GM12878 (cell line): ENCODE data around the gene RGSL1. TPM values are rescaled to one million over a fixed set of nuclear protein-coding genes. Genes with fewer than 3 reads are reported as not detected.
A peak's percentile ranks its signal among the peaks of the same experiment; 100 is the strongest.

Experiments
- ATAC-seq: fragments of 200-7000 bp; cut with Tn5 transposase; 3 replicates; pipeline ENCODE4 v1.9.1; 2020; ENCODE audit warnings: mild to moderate bottlenecking, moderate library complexity
- BruUV-seq: library from RNA; stranded (reverse); fragments of 400-500 nt; replicated peaks from 2 replicates; lab custom pipeline; 2021; lab: Mats Ljungman, UMichigan
- CTCF ChIA-PET: fragments of 300-600 bp; sonication (Branson Sonifier 250); formaldehyde crosslinking; extraction: SDS; loops from one replicate; lab custom pipeline; 2021; ENCODE audit warnings: inconsistent platforms; lab: Yijun Ruan, JAX
- POLR2A ChIA-PET: fragments of 350-600 bp; formaldehyde crosslinking; extraction: SDS; loops from one replicate; lab custom pipeline; 2021; ENCODE audit warnings: inconsistent platforms; lab: Charles Lee
- RAD21 ChIA-PET: fragments of 300-600 bp; sonication (Branson Sonifier 250); formaldehyde crosslinking; loops from one replicate; lab custom pipeline; 2023; ENCODE audit warnings: antibody characterized with exemption; ENCODE audit not compliant: unreplicated experiment; lab: Charles Lee
- SMC1A ChIA-PET: fragments of 300-600 bp; sonication (Branson Sonifier 250); formaldehyde crosslinking; loops from one replicate; lab custom pipeline; 2023; ENCODE audit not compliant: unreplicated experiment, uncharacterized antibody; lab: Charles Lee
- DNase-seq: peaks from one replicate; pipeline ENCODE4 v3.0.0-alpha.2; 2011; ENCODE audit warnings: low read depth, low spot score
- FAIRE-seq: peaks from 3 replicates; lab custom pipeline; 2011; peaks lifted over from hg19 to GRCh38; lab: Jason Lieb, UNC
- H2AFZ ChIP-seq: 2 replicates; pipeline ENCODE4 v1.6.0; 2011; ENCODE audit warnings: low read depth, low read length, control low read depth; ENCODE audit not compliant: control insufficient read depth
- H3K27ac ChIP-seq: 2 replicates; pipeline ENCODE4 v1.5.1; 2011; ENCODE audit warnings: control low read depth; ENCODE audit not compliant: control insufficient read depth, insufficient read depth
- H3K27me3 ChIP-seq, 2 experiments: replicated peaks in 1 of 2; 2 replicates each; pipeline versions ENCODE4 v1.6.0 to v1.6.1; 2011; ENCODE audit warnings: low read length in 1 of 2; ENCODE audit not compliant: control insufficient read depth in 2 of 2, insufficient read depth in 2 of 2
- H3K36me3 ChIP-seq, 2 experiments: 2 replicates each; pipeline ENCODE4 v1.5.1; 2011; ENCODE audit warnings: low read length in 1 of 2; ENCODE audit not compliant: control insufficient read depth in 2 of 2, insufficient read depth in 2 of 2
- H3K4me1 ChIP-seq: 2 replicates; pipeline ENCODE4 v1.6.1; 2011; ENCODE audit warnings: mild to moderate bottlenecking, low read length, moderate library complexity, mixed read lengths; ENCODE audit not compliant: control insufficient read depth, insufficient read depth
- H3K4me2 ChIP-seq: 2 replicates; pipeline ENCODE4 v1.6.0; 2011; ENCODE audit warnings: control low read depth; ENCODE audit not compliant: control insufficient read depth, insufficient read depth
- H3K4me3 ChIP-seq: fragments of 200-600 bp; sonication (generic); 2 replicates; pipeline ENCODE4 v1.5.1; 2016
- H3K79me2 ChIP-seq: 2 replicates; pipeline ENCODE4 v1.6.0; 2011; ENCODE audit warnings: low read length; ENCODE audit not compliant: control insufficient read depth, insufficient read depth
- H3K9ac ChIP-seq: 2 replicates; pipeline ENCODE4 v1.8.0; 2011; ENCODE audit warnings: low read length, control low read depth, mixed read lengths; ENCODE audit not compliant: control insufficient read depth, insufficient read depth
- H3K9me3 ChIP-seq: replicated peaks from 3 replicates; pipeline ENCODE4 v1.5.1; 2011; ENCODE audit warnings: mild to moderate bottlenecking, low read length; ENCODE audit not compliant: control insufficient read depth, insufficient read depth
- H4K20me1 ChIP-seq: 2 replicates; pipeline ENCODE4 v1.6.0; 2011; ENCODE audit not compliant: control insufficient read depth, insufficient read depth
- CHD2 ChIP-seq: IDR thresholded peaks from 2 replicates; pipeline ENCODE4 v1.6.1; 2011; ENCODE audit warnings: low read depth, low read length, improper control_type of control experiment, borderline replicate concordance
- HDAC2 ChIP-seq: fragments of 200-600 bp; sonication (generic); IDR thresholded peaks from 2 replicates; pipeline ENCODE4 v1.6.1; 2017
- IRF4 ChIP-seq: IDR thresholded peaks from 2 replicates; pipeline ENCODE4 v1.6.1; 2011; ENCODE audit warnings: low read depth, low read length
- KDM1A ChIP-seq: fragments of 200-600 bp; sonication (generic); IDR thresholded peaks from 2 replicates; pipeline ENCODE4 v1.6.1; 2016; ENCODE audit warnings: borderline replicate concordance
- MYB ChIP-seq: fragments of 150-350 bp; IDR thresholded peaks from 2 replicates; pipeline ENCODE4 v1.6.1; 2014; ENCODE audit warnings: mild to moderate bottlenecking, low read depth, low read length, borderline replicate concordance
- PAX5 ChIP-seq: IDR thresholded peaks from 2 replicates; pipeline ENCODE4 v1.6.1; 2011; ENCODE audit warnings: low read depth, low read length, borderline replicate concordance
- REST ChIP-seq: IDR thresholded peaks from 2 replicates; pipeline ENCODE4 v1.6.1; 2012; ENCODE audit warnings: mild to moderate bottlenecking, low read depth, low read length
- SUPT20H ChIP-seq: IDR thresholded peaks from 2 replicates; pipeline ENCODE4 v1.6.1; 2011; ENCODE audit warnings: low read depth, mild to moderate bottlenecking, low read length, moderate library complexity, borderline replicate concordance; ENCODE audit not compliant: control insufficient read depth
- WGBS: methylation state at CpG from one replicate; pipeline ENCODE4 v1.1.6; 2016; ENCODE audit warnings: low lambda C conversion rate; ENCODE audit not compliant: insufficient replicate concordance, insufficient coverage; ENCODE audit errors: missing lambda C conversion rate; 5-methylcytosine and 5-hydroxymethylcytosine counted together
- in situ Hi-C: fragments of 300-500 bp; cut with MboI; formaldehyde crosslinking; loops from 9 replicates; pipeline ENCODE4 v1.14.3; 2018; ENCODE audit warnings: mixed read lengths
- intact Hi-C: fragments of 100-400 bp; cut with micrococcal nuclease; formaldehyde crosslinking; loops from one replicate; pipeline ENCODE4 v1.14.2; 2022; ENCODE audit not compliant: unreplicated experiment
- polyA plus RNA-seq, 11 experiments: library from polyadenylated mRNA; depleted of rRNA in 4 of 11; unstranded in 6 of 11; stranded (reverse) in 5 of 11; fragments of >200 nt; fragmentation: Nextera tagmentation in 4 of 11; fragmentation: Illumina TruSeq in 1 of 11; extraction: Ambion mirVana in 4 of 11; extraction: Trizol in 1 of 11; gene quantifications; 1 replicate in 1 of 11; 2 replicates in 10 of 11; pipeline versions ENCODE4 v1.2.1 to v1.2.3, GENCODE V29; 2011 to 2016; ENCODE audit warnings: inconsistent platforms in 2 of 11, missing spikeins in 2 of 11, low read depth in 1 of 11
- total RNA-seq, 4 experiments: library from RNA; depleted of rRNA in 3 of 4; stranded (reverse); fragments of >200 nt in 3 of 4; fragmentation: Illumina TruSeq in 1 of 4; extraction: Trizol in 1 of 4; gene quantifications; 2 replicates each; pipeline versions ENCODE4 v1.2.1 to v1.2.3, GENCODE V29; 2013 to 2021

RGSL1 gene
- total and polyA plus RNA-seq, 10 of the 15 experiments (the other 5 are each of a cell fraction or from before 2014, with no cell fraction given), result 0.05 to 0.28 (median 0.27) TPM; not detected in 5

DNA sequence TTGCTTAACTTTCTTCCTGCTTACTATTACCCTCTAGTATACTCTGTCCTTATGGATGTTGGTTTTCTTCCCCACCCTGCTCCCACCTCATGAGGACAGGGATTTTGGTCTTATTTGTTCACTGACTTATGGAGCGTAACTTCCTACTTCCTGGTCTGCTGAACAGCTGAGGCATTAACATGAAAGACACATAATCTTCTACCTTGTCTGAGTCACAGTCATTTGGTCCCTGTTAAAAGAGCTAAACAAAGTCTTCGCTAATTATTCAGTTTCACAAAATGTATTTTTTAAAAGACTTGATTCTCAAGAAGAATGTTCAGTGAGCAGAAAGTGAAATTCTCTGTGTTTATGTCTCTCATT is 120.6 kb downstream of the RGSL1 start:
- Histone ChIP-seq H3K27ac (no peak overlapping the region), H3K79me2 (no peaks in the 10 kb centered on the region), H3K4me2 (no peak overlapping the region), H3K9ac (no peak overlapping the region), H3K36me3 (no peaks in the 10 kb centered on the region), H3K4me3 (no peak overlapping the region), H3K4me1 (peaks cover 14% of the 10 kb centered on the region), H3K9me3 (no peaks in the 10 kb centered on the region; the same call in 2 of the 3 replicates), H4K20me1 (no peaks in the 10 kb centered on the region), H2AFZ (peak overlapping the region; percentile 63), H3K27me3 (no peaks in the 10 kb centered on the region; a peak in 1 of 4 replicates)
- 27% methylated on average over 2 of the region's 2 CpGs for WGBS
- peak; percentile 75 for FAIRE-seq
- ChIA-PET POLR2A (interaction anchor here (2.4 kb wide), 1 partner anchor 18 kb away, joined by 5 read pairs; the partner anchor contains the start of gene RNASEL), CTCF (interaction anchor here (1.0 to 1.4 kb wide), 3 partner anchors 9 to 121 kb away, joined by 4 read pairs; no protein-coding TSS in a partner anchor), SMC1A (no interaction called here), RAD21 (interaction anchor here (0.5 kb wide), 1 partner anchor 179 kb away, joined by 3 read pairs; the partner anchor contains the start of gene GLUL)
- TF ChIP-seq HDAC2 (no peak), KDM1A (no peak), IRF4 (no peak), CHD2 (no peak), PAX5 (peak; percentile 60; the same call in 1 of the 2 replicates), SUPT20H (no peak), MYB (no peak), REST (no peak)
- in situ Hi-C loops (no loop called here), intact Hi-C loops (no loop called here)
- ATAC-seq, result peak; percentile 38; the same call in 2 of the 3 replicates
- BruUV-seq, result no TSS peak
- DNase-seq, result no peak
